Measurements from ENCODE around the gene ZNF800. TPM values are rescaled to one million over a fixed set of nuclear protein-coding genes. Genes with fewer than 3 reads are reported as not detected.
A peak's percentile ranks its signal among the peaks of the same experiment; 100 is the strongest.

Gene ZNF800
- total and polyA plus RNA-seq, 2 donors (not counting 1 experiment from before 2014, with no cell fraction given): 22.6 to 62.9 TPM

- no peaks in the 10 kb centered on the region for H3K27me3 Mint-ChIP-seq
Observed at GRCh38 chr7:127417346-127417745, 24.8 kb upstream of the ZNF800 start.

More at GRCh38 chr7:127417346-127417745, 24.8 kb upstream of the ZNF800 start:
- Histone ChIP-seq H3K79me2 (ENCODE audit: control insufficient read depth, insufficient read depth, low read length) (no peaks in the 10 kb centered on the region), H3K4me2 (replicated peaks; ENCODE audit: low read depth, low read length, poor library complexity, severe bottlenecking) (peak overlapping the region; percentile 67), H4K20me1 (ENCODE audit: control insufficient read depth, insufficient read depth, low read length, poor library complexity, severe bottlenecking) (no peaks in the 10 kb centered on the region), H3K27ac (ENCODE audit: low read length in 2 of 2) (peak overlapping the region; percentile 48 to 79), H3K4me1 (ENCODE audit: control insufficient read depth in 2 of 2, insufficient read depth in 2 of 2, low read length in 2 of 2) (peaks cover 62% of the 10 kb centered on the region in 2 donors), H3K4me3 (ENCODE audit: control extremely low read depth in 1 of 5, extremely low read depth in 1 of 5, insufficient read depth in 1 of 5, low read depth in 2 of 5, low read length in 4 of 5) (peak overlapping the region in 3 of 5 experiments; percentile 5 to 45 (median 20)), H3K9me3 (ENCODE audit: control extremely low read depth in 1 of 3, control insufficient read depth in 2 of 3, insufficient read depth in 1 of 3, low read length in 2 of 3) (peaks cover 0 to 7% (median 0%) of the 10 kb centered on the region in 3 donors), H3K9ac (ENCODE audit: low read length) (peak overlapping the region; percentile 46), H3K36me3 (replicated peaks in 1 of 2; ENCODE audit: control extremely low read depth in 1 of 2, control insufficient read depth in 1 of 2, extremely low read depth in 1 of 2, insufficient read depth in 2 of 2, low read length in 1 of 2) (no peaks in the 10 kb centered on the region), H3K27me3 (replicated peaks in 1 of 4; ENCODE audit: control extremely low read depth in 1 of 4, control insufficient read depth in 3 of 4, insufficient read depth in 4 of 4, low read length in 3 of 4) (no peaks in the 10 kb centered on the region), H2AFZ (ENCODE audit: insufficient read depth, low read depth, low read length, poor library complexity, severe bottlenecking) (peak overlapping the region; percentile 88)
- ATAC-seq (ENCODE audit: low read depth) (peak; percentile 34), DNase-seq (peak; percentile 62)
- ChIA-PET CTCF (interaction anchor here (0.6 to 3.3 kb wide), 4 partner anchors 19 to 69 kb away, joined by 3 to 22 read pairs (median 6); partner anchors contain the start of gene ZNF800), POLR2A (interaction anchor here (0.6 to 1.5 kb wide), 2 partner anchors 25 to 34 kb away, joined by 4 to 12 read pairs; partner anchors contain the start of gene ZNF800)
- no peaks in the 10 kb centered on the region for H3K9me3 Mint-ChIP-seq (ENCODE audit: insufficient read depth)
- H3K4me1 Mint-ChIP-seq: peaks cover 58% of the 10 kb centered on the region
- 6% methylated on average over 3 of the region's 4 CpGs for WGBS (ENCODE audit: insufficient coverage)
- peak overlapping the region; percentile 82 for H3K4me3 Mint-ChIP-seq
- H3K27ac Mint-ChIP-seq: peak overlapping the region; percentile 88
- no peak for TF ChIP-seq CTCF (IDR thresholded peaks at IDR 0.05)
- no peak for TF ChIP-seq EZH2 (IDR thresholded peaks at IDR 0.05; ENCODE audit: borderline replicate concordance, insufficient read depth, low read depth, low read length, poor library complexity, severe bottlenecking)
- intact Hi-C loops (cut with micrococcal nuclease): loop anchor here (1.0 kb wide), 1 partner anchor 30 kb away; no protein-coding TSS in a partner anchor

Measured in B cell (primary cell).